Keratinocyte (primary cell): ENCODE measurements around the gene TMOD3.

Experiments
- CTCF ChIP-seq, 3 experiments: IDR thresholded peaks in 1 of 3; conservative IDR thresholded peaks in 1 of 3; optimal IDR thresholded peaks in 1 of 3; 2 replicates in 2 of 3; 3 replicates in 1 of 3; pipeline versions ENCODE3 to v1.5.1; 2011; ENCODE audit warnings: low read length in 3 of 3, mild to moderate bottlenecking in 3 of 3, moderate library complexity in 2 of 3, control low read depth in 1 of 3, inconsistent platforms in 1 of 3; ENCODE audit not compliant: insufficient read depth in 2 of 3; ENCODE audit errors: extremely low read depth in 1 of 3
- EZH2 ChIP-seq: IDR thresholded peaks from one replicate; pipeline ENCODE4 v1.6.1; 2012; ENCODE audit warnings: inconsistent platforms, mild to moderate bottlenecking, low read length, moderate library complexity

GRCh38 chr15:51846066-51846462, 16.6 kb downstream of the TMOD3 start:
- no peak for TF ChIP-seq EZH2
- no peak for TF ChIP-seq CTCF (optimal IDR thresholded peaks at IDR 0.05 in 1 of 3, IDR thresholded peaks at IDR 0.05 in 1 of 3, conservative IDR thresholded peaks at IDR 0.05 in 1 of 3; ENCODE audit: extremely low read depth in 1 of 3, insufficient read depth in 2 of 3, low read length in 3 of 3)
